OCI-LY1 (cell line): ENCODE data around the gene BACH2.
A peak's percentile ranks its signal among the peaks of the same experiment; 100 is the strongest.

Source experiments
- H2AFZ ChIP-seq: fragments of 200-600 bp; sonication (generic), shearing (Covaris generic); 2 replicates; pipeline ENCODE4 v1.6.0; 2014; ENCODE audit warnings: antibody characterized with exemption, mild to moderate bottlenecking, low read length
- H3F3A ChIP-seq: fragments of 200-600 bp; sonication (generic), shearing (Covaris generic); 2 replicates; pipeline ENCODE4 v1.6.0; 2014; ENCODE audit warnings: mild to moderate bottlenecking, antibody characterized with exemption, low read length, moderate library complexity; ENCODE audit not compliant: insufficient read depth
- H3K27ac ChIP-seq: fragments of 200-600 bp; sonication (generic); 2 replicates; pipeline ENCODE4 v1.5.1; 2014; ENCODE audit warnings: low read length, mixed run types, mild to moderate bottlenecking, low read depth; ENCODE audit not compliant: poor library complexity, severe bottlenecking
- H3K27me3 ChIP-seq: fragments of 200-600 bp; sonication (generic); 2 replicates; pipeline ENCODE4 v1.6.0; 2014; ENCODE audit warnings: antibody characterized with exemption, mild to moderate bottlenecking, low read length, moderate library complexity; ENCODE audit not compliant: insufficient read depth
- H3K36me3 ChIP-seq: fragments of 200-600 bp; sonication (generic); 2 replicates; pipeline ENCODE4 v1.6.1; 2014; ENCODE audit warnings: mild to moderate bottlenecking, antibody characterized with exemption, low read length, moderate library complexity, mixed read lengths; ENCODE audit not compliant: insufficient read depth
- H3K4me1 ChIP-seq: fragments of 200-600 bp; sonication (generic); 2 replicates; pipeline ENCODE4 v1.5.1; 2014; ENCODE audit warnings: mild to moderate bottlenecking, low read length, moderate library complexity; ENCODE audit not compliant: insufficient read depth, severe bottlenecking
- H3K4me2 ChIP-seq: fragments of 200-600 bp; sonication (generic), shearing (Covaris generic); 2 replicates; pipeline ENCODE4 v1.6.1; 2014; ENCODE audit warnings: low read length
- H3K4me3 ChIP-seq: fragments of 200-600 bp; sonication (generic); 2 replicates; pipeline ENCODE4 v1.5.1; 2014; ENCODE audit warnings: low read length, low read depth, mild to moderate bottlenecking, mixed read lengths; ENCODE audit not compliant: poor library complexity, severe bottlenecking
- H3K79me2 ChIP-seq: fragments of 200-600 bp; shearing (Covaris generic); 2 replicates; pipeline ENCODE4 v1.6.1; 2016; ENCODE audit warnings: mixed run types, low read length, mixed read lengths; ENCODE audit not compliant: insufficient read depth
- H3K9ac ChIP-seq: fragments of 200-600 bp; sonication (generic), shearing (Covaris generic); 2 replicates; pipeline ENCODE4 v1.6.1; 2014; ENCODE audit warnings: mild to moderate bottlenecking, low read length, mixed read lengths
- H3K9me2 ChIP-seq: fragments of 200-600 bp; sonication (generic), shearing (Covaris generic); 2 replicates; pipeline ENCODE4 v1.6.1; 2014; ENCODE audit warnings: low read depth, mild to moderate bottlenecking, low read length, mixed read lengths
- H3K9me3 ChIP-seq: fragments of 200-600 bp; shearing (Covaris generic); 2 replicates; pipeline ENCODE4 v1.6.1; 2014; ENCODE audit warnings: low read length, mixed read lengths
- H4K20me1 ChIP-seq: fragments of 200-600 bp; sonication (generic), shearing (Covaris generic); 2 replicates; pipeline ENCODE4 v1.6.0; 2016; ENCODE audit warnings: mild to moderate bottlenecking, low read length; ENCODE audit not compliant: insufficient read depth
- CTCF ChIP-seq: fragments of 200-600 bp; sonication (generic), shearing (Covaris generic); IDR thresholded peaks from 2 replicates; pipeline ENCODE4 v1.5.1; 2017; ENCODE audit warnings: mild to moderate bottlenecking, antibody characterized with exemption, low read length, moderate library complexity, mixed read lengths
- EZH2 ChIP-seq: fragments of 200-600 bp; sonication (generic), shearing (Covaris generic); IDR thresholded peaks from 2 replicates; pipeline ENCODE4 v1.8.0; 2017; ENCODE audit warnings: borderline replicate concordance, mixed run types, mild to moderate bottlenecking, antibody characterized with exemption, low read length, moderate library complexity, mixed read lengths

The BACH2 gene

GRCh38 chr6:90268178-90268577 is 28.5 kb downstream of the BACH2 start:
- peaks cover 97% of the 10 kb centered on the region for H3K36me3 ChIP-seq
- no peak overlapping the region for H3K27ac ChIP-seq
- no peaks in the 10 kb centered on the region for H3F3A ChIP-seq
- TF ChIP-seq CTCF (no peak), EZH2 (no peak)
- no peaks in the 10 kb centered on the region for H3K9me3 ChIP-seq
- peaks cover 100% of the 10 kb centered on the region for H3K79me2 ChIP-seq
- no peak overlapping the region for H3K9ac ChIP-seq
- H3K9me2 ChIP-seq = no peaks in the 10 kb centered on the region
- H3K4me2 ChIP-seq = no peak overlapping the region
- H3K4me3 ChIP-seq = no peak overlapping the region
- peaks cover 45% of the 10 kb centered on the region for H3K4me1 ChIP-seq
- no peaks in the 10 kb centered on the region for H3K27me3 ChIP-seq
- no peaks in the 10 kb centered on the region for H4K20me1 ChIP-seq
- H2AFZ ChIP-seq = no peak overlapping the region

GRCh38 chr6:90266905-90267621 is 29.6 kb downstream of the BACH2 start:
- TF ChIP-seq CTCF = no peak
- H3F3A ChIP-seq = no peaks in the 10 kb centered on the region
- H4K20me1 ChIP-seq = no peaks in the 10 kb centered on the region
- peaks cover 34% of the 10 kb centered on the region for H3K4me1 ChIP-seq
- no peak overlapping the region for H3K9ac ChIP-seq
- no peak overlapping the region for H3K4me3 ChIP-seq
- no peaks in the 10 kb centered on the region for H3K9me3 ChIP-seq
- H3K79me2 ChIP-seq = peaks cover 100% of the 10 kb centered on the region
- H3K9me2 ChIP-seq = no peaks in the 10 kb centered on the region
- no peaks in the 10 kb centered on the region for H3K27me3 ChIP-seq
- no peak overlapping the region for H3K4me2 ChIP-seq
- H3K27ac ChIP-seq = peak overlapping the region; percentile 7
- H2AFZ ChIP-seq = no peak overlapping the region
- H3K36me3 ChIP-seq = peaks cover 97% of the 10 kb centered on the region

GRCh38 chr6:90264561-90264960 is 32.1 kb downstream of the BACH2 start:
- Histone ChIP-seq H3K9me3 (no peaks in the 10 kb centered on the region), H3K79me2 (peaks cover 100% of the 10 kb centered on the region), H2AFZ (no peak overlapping the region), H3K27me3 (no peaks in the 10 kb centered on the region), H3F3A (no peaks in the 10 kb centered on the region), H3K9ac (no peak overlapping the region), H4K20me1 (no peaks in the 10 kb centered on the region), H3K9me2 (no peaks in the 10 kb centered on the region), H3K4me2 (no peak overlapping the region), H3K27ac (no peak overlapping the region), H3K4me3 (no peak overlapping the region), H3K4me1 (peaks cover 27% of the 10 kb centered on the region), H3K36me3 (peaks cover 98% of the 10 kb centered on the region)
- no peak for TF ChIP-seq CTCF
- TF ChIP-seq EZH2 = no peak
